Endodermal cell (in vitro differentiated cells): ENCODE results near the gene PTPN1. TPM values are rescaled to one million over a fixed set of nuclear protein-coding genes. Genes with fewer than 3 reads are reported as not detected.

ENCODE experiments used
- DNase-seq: peaks from one replicate; pipeline ENCODE4 v3.0.0-alpha.2; 2017
- H3K27ac ChIP-seq: 2 replicates; pipeline ENCODE4 v1.5.1; 2013; ENCODE audit warnings: mild to moderate bottlenecking, low read depth, low read length, moderate library complexity
- H3K27me3 ChIP-seq: 2 replicates; pipeline ENCODE4 v1.6.1; 2013; ENCODE audit warnings: mild to moderate bottlenecking, low read length, moderate library complexity; ENCODE audit not compliant: insufficient read depth, control insufficient read depth, poor library complexity, severe bottlenecking
- H3K36me3 ChIP-seq: 2 replicates; pipeline ENCODE4 v1.7.0; 2013; ENCODE audit warnings: mild to moderate bottlenecking, low read length, moderate library complexity; ENCODE audit not compliant: control insufficient read depth, insufficient read depth
- H3K4me1 ChIP-seq: one replicate; pipeline ENCODE4 v1.7.0; 2013; ENCODE audit warnings: low read length; ENCODE audit not compliant: control insufficient read depth, insufficient read depth
- H3K4me3 ChIP-seq: 2 replicates; pipeline ENCODE4 v1.5.1; 2013; ENCODE audit warnings: mild to moderate bottlenecking, low read length, moderate library complexity
- H3K9ac ChIP-seq: 2 replicates; pipeline ENCODE4 v1.6.1; 2013; ENCODE audit warnings: mild to moderate bottlenecking, low read length, moderate library complexity; ENCODE audit not compliant: poor library complexity, severe bottlenecking; ENCODE audit errors: extremely low read depth
- H3K9me3 ChIP-seq: 2 replicates; pipeline ENCODE4 v1.6.1; 2013; ENCODE audit warnings: mild to moderate bottlenecking, low read length, moderate library complexity; ENCODE audit not compliant: control insufficient read depth
- H3K27ac Mint-ChIP-seq: 2 replicates; pipeline ENCODE4 v1.8.0; 2020; ENCODE audit warnings: mixed read lengths
- H3K27me3 Mint-ChIP-seq: 2 replicates; pipeline ENCODE4 v1.8.0; 2021; ENCODE audit warnings: mild to moderate bottlenecking, mixed read lengths; ENCODE audit not compliant: insufficient read depth
- H3K36me3 Mint-ChIP-seq: 2 replicates; pipeline ENCODE4 v1.8.0; 2020; ENCODE audit warnings: low read depth, mixed read lengths
- H3K4me1 Mint-ChIP-seq: 2 replicates; pipeline ENCODE4 v1.8.0; 2020; ENCODE audit warnings: mixed read lengths
- H3K4me3 Mint-ChIP-seq: 2 replicates; pipeline ENCODE4 v1.8.0; 2020; ENCODE audit warnings: mild to moderate bottlenecking, moderate library complexity, mixed read lengths
- H3K9me3 Mint-ChIP-seq: 2 replicates; pipeline ENCODE4 v1.8.0; 2020; ENCODE audit warnings: mild to moderate bottlenecking, mixed read lengths
- CTCF ChIP-seq: fragments of 200-600 bp; sonication (generic); conservative IDR thresholded peaks from 2 replicates; pipeline ENCODE4 v1.5.0; 2021; ENCODE audit warnings: antibody characterized with exemption, mild to moderate bottlenecking
- WGBS, 2 experiments: methylation state at CpG; one replicate each; pipeline versions ENCODE4 v1.1.5 to v1.1.7; 2013; ENCODE audit warnings: missing lambda C conversion rate in 2 of 2, mixed read lengths in 1 of 2; ENCODE audit not compliant: insufficient coverage in 1 of 2, insufficient read length in 1 of 2; 5-methylcytosine and 5-hydroxymethylcytosine counted together
- total RNA-seq, 2 donors: library from RNA; stranded (reverse); fragmentation: NEBNext Ultra II Directional in 1 of 2; extraction: Animal tissue kit (Norgen Biotek cat#: 25700) in 1 of 2; gene quantifications; 2 replicates in 1 of 2; 3 replicates in 1 of 2; pipeline ENCODE4 v1.2.1, GENCODE V29; 2021

PTPN1 gene
- total RNA-seq, 2 donors from 2014 or later = 25.4 to 28.7 TPM

- H3K36me3 ChIP-seq = no peaks in the 10 kb centered on the region
- H3K4me1 ChIP-seq = no peaks in the 10 kb centered on the region
- H3K9ac ChIP-seq = no peak overlapping the region
- H3K9me3 Mint-ChIP-seq = no peaks in the 10 kb centered on the region
- WGBS, 2 experiments = 58 to 90% methylated on average over 3 to 6 of the region's 6 CpGs
- no peaks in the 10 kb centered on the region for H3K4me1 Mint-ChIP-seq
- no peak overlapping the region for H3K4me3 Mint-ChIP-seq
- no peak for TF ChIP-seq CTCF
- no peak overlapping the region for H3K27ac ChIP-seq
- no peak overlapping the region for H3K27ac Mint-ChIP-seq
- no peaks in the 10 kb centered on the region for H3K36me3 Mint-ChIP-seq
- no peak overlapping the region for H3K4me3 ChIP-seq
- no peak for DNase-seq
- H3K27me3 Mint-ChIP-seq = no peaks in the 10 kb centered on the region
- no peaks in the 10 kb centered on the region for H3K27me3 ChIP-seq
- H3K9me3 ChIP-seq = no peaks in the 10 kb centered on the region
Measured at GRCh38 chr20:50528129-50528528, 17.9 kb downstream of the PTPN1 start.

GRCh38 chr20:50528804-50529351, 18.7 kb downstream of the PTPN1 start:
- H3K27me3 Mint-ChIP-seq = no peaks in the 10 kb centered on the region
- no peak overlapping the region for H3K27ac Mint-ChIP-seq
- Histone ChIP-seq H3K9ac (no peak overlapping the region), H3K27ac (no peak overlapping the region), H3K9me3 (no peaks in the 10 kb centered on the region), H3K27me3 (no peaks in the 10 kb centered on the region), H3K4me3 (no peak overlapping the region), H3K36me3 (no peaks in the 10 kb centered on the region), H3K4me1 (no peaks in the 10 kb centered on the region)
- H3K4me3 Mint-ChIP-seq = no peak overlapping the region
- H3K9me3 Mint-ChIP-seq = no peaks in the 10 kb centered on the region
- H3K36me3 Mint-ChIP-seq = no peaks in the 10 kb centered on the region
- WGBS, 2 experiments = 95 to 100% methylated on average over 5 to 6 of the region's 6 CpGs
- TF ChIP-seq CTCF = no peak
- no peak for DNase-seq
- no peaks in the 10 kb centered on the region for H3K4me1 Mint-ChIP-seq

GRCh38 chr20:50532221-50532620, 22.0 kb downstream of the PTPN1 start:
- Mint-ChIP-seq H3K27ac (no peak overlapping the region), H3K4me3 (no peak overlapping the region), H3K36me3 (no peaks in the 10 kb centered on the region), H3K9me3 (no peaks in the 10 kb centered on the region), H3K4me1 (peaks cover 7% of the 10 kb centered on the region), H3K27me3 (no peaks in the 10 kb centered on the region)
- Histone ChIP-seq H3K27ac (no peak overlapping the region), H3K9me3 (no peaks in the 10 kb centered on the region), H3K27me3 (no peaks in the 10 kb centered on the region), H3K4me3 (no peak overlapping the region), H3K9ac (no peak overlapping the region), H3K36me3 (no peaks in the 10 kb centered on the region), H3K4me1 (no peaks in the 10 kb centered on the region)
- TF ChIP-seq CTCF = no peak
- 91 to 98% methylated on average over 4 to 6 of the region's 6 CpGs for WGBS, 2 experiments
- DNase-seq = no peak
